Stimulated activated naive CD8-positive, alpha-beta T cell treated with anti-CD3 and anti-CD28 coated beads, Interleukin-15, Interleukin-2, amounts not matched to agents 100 U/mL and 50 U/mL, for 24 hours (primary cell): ENCODE results near the gene JAG2.

Source experiments
- ATAC-seq: fragments of 150-1000 bp; cut with Tn5 transposase; one replicate; pipeline ENCODE4 v1.10.0; 2021
- DNase-seq: peaks from one replicate; pipeline ENCODE4 v3.0.0; 2021

The JAG2 gene

DNA sequence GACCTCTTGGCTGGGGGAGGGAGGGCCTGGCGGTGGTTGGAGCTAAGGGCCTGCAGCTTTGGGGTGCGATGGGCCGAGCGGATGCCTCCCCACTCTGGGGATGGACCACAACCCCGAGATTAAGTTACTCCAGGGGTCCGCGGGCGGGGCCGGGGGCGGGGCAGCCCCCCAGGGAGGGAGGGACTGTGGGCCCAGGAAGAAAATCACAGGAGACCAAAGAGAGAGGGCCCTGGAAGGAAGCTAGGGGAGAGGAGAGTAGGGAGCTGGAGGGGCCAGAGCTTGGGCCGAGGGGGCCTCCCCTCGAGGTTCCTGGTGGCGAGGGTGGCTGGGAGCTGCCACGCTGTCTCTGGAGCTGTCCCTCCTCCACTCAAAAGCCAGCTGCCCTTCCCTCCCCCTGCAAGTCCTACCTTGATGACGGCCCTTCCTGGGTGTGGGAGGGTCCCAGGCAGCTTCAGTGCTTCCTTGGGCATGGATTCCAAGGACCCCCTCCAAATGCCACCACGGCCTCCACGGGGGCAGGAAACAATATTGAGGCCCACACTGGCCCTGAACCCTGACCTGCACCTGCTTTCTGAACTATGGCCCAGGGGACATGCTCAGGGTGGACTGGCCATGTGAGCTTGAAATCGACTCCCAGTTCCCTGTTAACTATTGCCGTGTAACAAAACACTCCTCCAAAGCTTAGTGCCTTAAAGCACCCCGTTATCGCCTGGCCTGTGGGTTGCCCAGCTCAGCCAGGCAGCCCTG is 13.1 kb upstream of the JAG2 start:
- no peak for DNase-seq
- ATAC-seq = no peak

GRCh38 chr14:105180592-105181548 is 12.3 kb upstream of the JAG2 start, which contains the start of gene NUDT14:
NUDT14 (minus strand) TSS chr14:105181312; CDS start chr14:105181209, 103 bp downstream.
- peak; percentile 75 for ATAC-seq
- DNase-seq = peak; percentile 83

DNA sequence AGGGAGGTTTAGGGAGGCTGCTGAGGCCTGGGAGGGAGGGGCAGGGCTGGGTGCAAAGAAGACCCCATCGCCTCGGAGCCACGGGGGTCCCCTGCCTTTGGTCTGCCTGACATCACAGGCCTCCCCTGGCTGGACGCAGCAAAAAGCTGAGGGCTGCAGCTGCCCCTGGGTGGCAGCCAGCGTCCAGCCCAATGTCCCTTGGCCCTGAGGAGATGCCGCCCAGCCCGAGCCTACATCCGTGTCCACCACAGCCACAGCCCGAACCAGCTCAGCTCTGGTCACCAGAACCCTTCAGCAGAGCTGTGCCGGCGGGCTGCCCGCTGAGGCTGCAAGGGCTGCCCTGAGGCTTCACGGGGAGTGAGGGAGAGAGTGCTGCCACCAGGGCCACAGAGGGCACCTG is 10.6 kb upstream of the JAG2 start:
- DNase-seq = no peak
- no peak for ATAC-seq

GRCh38 chr14:105178868-105179140 is 10.2 kb upstream of the JAG2 start:
- no peak for DNase-seq
- no peak for ATAC-seq

GRCh38 chr14:105178069-105178867 is 9.7 kb upstream of the JAG2 start:
- ATAC-seq = no peak

DNA sequence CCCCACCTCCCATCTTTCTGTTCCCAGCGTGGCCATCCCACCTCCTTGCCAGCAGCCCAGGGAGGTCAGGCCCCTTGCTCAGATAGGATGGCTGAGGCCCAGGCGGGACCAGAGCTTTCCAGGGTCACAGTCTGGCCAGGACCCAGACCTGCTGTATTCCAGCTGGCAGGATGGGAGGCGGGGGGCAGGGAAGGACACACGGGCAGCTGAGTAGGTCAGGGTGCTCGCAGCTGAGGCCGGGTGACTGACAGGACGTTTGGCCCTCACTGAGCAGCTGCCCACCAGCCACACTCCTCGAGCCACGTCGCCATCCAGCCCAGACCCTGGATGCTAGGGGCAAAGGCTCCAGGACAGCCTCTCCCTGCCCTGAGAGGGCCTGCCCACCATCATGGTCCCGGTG is 8.5 kb upstream of the JAG2 start:
- DNase-seq (no peak), ATAC-seq (no peak)

More at GRCh38 chr14:105178069-105178867, 9.7 kb upstream of the JAG2 start:
- DNase-seq = no peak

DNA sequence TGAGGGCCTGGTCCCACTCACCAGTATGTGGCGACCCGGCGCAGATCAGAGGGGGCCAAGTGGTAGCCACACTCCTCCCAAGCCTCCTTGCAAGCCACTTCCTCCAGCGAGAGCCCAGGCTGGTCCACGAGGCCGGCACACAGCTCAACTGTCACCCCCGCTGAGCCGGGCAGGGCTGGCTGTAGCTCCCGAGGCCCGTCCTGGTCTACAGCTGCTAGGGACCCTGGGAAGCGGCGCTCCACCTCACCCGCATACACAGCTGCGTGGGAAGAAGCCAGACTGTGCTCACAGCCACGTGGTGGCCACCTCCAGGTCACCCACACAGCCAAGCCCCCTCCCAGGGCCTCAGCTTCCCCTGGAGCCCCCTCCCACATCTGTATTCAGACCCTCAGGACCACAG is 7.9 kb upstream of the JAG2 start:
- no peak for ATAC-seq
- DNase-seq = no peak

- DNase-seq (peak; percentile 52), ATAC-seq (peak; percentile 20)
Observed at GRCh38 chr14:105173901-105174894, 5.6 kb upstream of the JAG2 start.

DNA sequence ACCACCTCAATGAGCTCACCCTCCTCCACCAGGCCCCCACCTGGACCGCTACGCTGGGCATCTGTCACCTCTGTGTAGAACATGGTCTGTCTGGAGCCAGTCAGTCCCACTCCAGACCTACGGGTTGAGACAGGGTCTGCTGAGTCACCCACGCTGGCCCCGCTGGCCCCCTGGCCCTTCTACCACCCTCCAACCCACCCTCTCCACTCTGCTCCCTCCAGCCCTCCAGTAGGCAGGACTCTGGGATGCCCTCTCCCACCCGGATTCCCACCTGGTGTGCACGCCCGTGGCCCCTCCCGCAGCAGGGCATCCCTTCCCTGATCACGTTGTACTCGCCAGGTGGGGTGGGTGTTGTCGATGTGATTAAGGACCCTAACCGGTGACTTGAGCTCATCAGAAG is 4.6 kb upstream of the JAG2 start:
- no peak for DNase-seq
- no peak for ATAC-seq

DNA sequence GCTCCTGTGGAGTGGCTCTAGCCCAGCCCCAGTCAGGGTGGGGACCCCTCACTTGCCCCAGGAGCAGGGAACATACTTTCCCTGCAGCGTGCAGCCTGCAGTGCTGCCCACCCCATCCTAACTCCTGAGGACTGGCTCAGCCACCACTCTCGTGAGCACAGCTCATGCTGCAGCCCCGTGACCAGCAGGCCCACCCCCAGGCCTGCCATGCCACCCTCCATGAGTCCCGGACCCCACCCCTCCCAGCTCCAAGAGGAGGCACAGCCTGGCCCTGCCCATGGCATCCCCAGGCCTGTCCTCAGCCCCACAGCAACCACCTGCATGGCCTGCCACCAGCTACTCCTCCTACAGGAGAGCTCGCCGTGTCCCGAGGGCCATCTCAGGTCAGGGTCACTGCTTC is 3.9 kb upstream of the JAG2 start:
- ATAC-seq = no peak
- no peak for DNase-seq

GRCh38 chr14:105171004-105171673 is 2.6 kb upstream of the JAG2 start:
- DNase-seq (no peak), ATAC-seq (no peak)

DNA sequence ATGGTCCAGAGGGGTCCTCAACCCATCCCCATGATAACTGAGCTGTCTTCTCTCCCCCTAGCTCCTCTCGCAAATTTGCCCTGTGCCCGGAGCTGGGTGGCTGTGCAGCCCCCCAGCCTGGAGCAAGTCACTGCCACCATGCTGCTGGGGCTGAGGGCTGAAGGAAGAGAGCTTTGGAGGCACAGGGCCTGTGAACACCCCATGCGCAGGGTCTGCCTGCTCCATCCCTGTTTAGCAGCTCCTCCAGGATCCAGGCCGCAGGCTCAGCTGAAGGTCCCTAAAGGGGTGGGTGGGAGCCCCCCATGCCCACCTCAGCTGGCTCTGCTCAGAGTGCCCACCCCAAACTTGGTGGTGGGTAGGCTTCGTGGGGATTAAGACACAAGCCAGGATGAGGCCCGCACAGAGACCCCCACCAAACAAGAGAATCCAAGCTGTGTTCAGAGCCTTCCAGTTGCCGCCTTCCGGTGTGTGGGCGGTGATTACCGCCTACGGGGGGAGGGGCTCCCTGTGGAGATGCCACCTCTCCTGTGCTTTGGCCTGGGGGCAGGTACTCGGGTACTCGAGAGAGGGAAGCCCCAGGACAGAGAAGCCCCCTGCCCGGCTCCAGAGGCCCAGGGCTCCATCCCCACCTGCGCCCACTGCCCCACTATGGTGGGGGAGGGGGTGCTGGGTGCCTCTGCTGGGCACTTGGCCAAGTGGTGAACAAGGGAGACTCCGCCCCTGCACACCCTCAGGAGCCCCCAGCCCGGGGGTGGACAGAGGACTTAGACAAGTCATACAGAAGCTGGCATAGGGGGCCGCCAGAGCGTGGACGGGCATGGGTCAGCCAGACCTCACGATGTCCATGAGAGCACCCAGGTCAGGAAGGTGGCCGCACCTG is 1.4 kb upstream of the JAG2 start:
- ATAC-seq (no peak), DNase-seq (no peak)

DNA sequence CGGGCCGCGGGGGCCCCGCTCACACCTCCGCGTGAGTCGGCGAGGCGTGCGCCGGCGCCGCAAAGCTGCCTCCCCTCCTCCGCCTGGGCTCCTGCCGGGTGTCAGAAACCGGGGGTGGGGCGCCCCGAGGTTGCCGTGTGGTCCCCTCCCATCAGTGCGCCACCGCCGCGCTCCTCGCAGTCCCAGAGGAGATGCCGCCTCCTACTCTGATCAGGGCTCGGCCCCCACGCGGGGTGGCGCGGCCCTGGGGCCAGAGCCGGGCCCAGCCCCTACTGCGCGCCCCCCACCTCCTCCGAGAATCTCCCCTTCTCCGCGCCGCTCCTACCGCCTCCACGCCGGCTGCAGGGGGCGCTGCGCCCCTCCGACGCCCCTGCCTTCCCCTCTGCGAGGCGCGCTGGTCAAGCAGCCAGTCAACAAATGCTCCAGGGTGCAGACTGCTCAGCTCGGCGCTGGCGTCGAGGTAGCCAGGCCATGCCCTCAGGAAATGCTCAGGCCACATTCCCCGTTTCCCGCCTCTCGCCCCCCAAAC is 467 bp upstream of the JAG2 start:
- ATAC-seq (peak; percentile 21), DNase-seq (peak; percentile 59)

- DNase-seq = no peak
- no peak for ATAC-seq
Observed at GRCh38 chr14:105168093-105168420, 519 bp downstream of the JAG2 start.

DNA sequence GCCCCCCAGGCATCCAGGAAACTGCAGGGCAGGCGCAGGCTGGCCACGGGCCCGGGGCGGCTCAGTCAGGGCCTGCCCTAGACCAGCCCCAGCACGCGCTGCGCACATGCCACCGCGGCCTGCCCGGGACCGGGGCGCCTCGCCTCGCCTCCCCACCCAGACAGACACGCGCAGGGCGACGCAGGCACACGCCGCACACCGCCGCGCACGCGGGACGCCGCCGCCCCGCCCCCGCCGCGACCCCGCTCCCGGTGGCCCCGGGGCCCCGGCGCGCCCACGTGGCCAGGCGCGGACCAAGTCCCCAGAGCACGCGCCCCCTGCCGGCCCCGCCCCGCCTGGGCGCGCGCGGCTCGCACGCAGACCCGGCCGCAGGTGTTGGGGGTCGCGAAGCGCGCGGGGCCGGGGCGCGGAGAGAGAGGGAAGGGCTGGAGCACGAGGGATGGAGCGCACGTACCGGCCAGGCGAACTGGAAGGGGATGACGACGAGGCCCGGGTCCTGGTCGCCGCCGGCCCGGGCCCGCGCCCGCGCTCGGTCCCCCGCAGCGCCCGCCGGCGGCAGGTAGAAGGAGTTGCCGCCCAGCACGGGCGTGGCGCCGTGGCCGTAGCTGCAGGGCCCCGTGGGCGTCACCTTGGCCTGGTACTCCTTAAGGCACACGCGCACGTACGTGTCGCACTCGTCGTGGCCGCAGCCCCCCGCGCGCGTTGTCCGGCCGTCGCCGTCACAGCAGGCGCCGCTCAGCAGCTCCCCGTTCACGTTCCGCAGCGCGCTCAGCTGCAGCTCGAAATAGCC is 1.1 kb downstream of the JAG2 start:
- no peak for DNase-seq
- no peak for ATAC-seq

- no peak for DNase-seq
- ATAC-seq = no peak
Observed at GRCh38 chr14:105166571-105167302, 1.8 kb downstream of the JAG2 start.

DNA sequence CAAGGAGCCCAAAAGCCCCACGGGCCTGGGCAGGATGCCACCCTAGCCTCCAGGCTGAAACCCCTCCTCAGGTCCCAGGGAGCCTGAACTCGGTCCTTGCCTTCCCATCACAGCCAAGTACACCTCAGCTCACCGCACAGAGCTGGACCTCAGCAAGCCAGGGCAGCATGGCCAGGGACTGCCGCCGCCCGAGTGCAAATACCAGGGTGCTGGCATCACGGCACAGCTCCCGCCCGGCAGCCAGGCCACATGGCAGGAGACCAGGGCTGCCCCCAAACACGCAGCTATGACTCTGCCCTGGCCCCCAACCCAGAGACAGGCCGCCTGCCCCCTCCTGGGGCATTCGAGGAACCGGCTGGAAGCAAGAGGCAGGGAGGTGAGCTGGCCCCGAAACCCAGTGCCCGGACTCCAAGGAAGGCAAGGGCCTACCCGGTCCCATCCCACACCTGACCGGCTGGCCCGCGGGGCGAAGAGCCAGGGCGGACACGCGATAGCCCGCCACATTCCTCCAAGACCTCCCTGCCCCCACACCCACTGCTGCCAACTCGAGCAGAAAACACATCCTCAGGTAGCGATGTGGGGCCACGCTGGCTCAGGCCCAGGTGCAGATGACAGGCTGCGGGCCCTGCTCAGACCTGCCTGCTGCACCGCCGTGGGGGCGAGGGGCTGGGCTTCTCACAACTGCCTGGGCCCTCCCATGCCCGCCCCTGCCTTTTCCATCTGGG is 2.7 kb downstream of the JAG2 start:
- DNase-seq (no peak), ATAC-seq (no peak)
